Measurements from ENCODE around the gene BTNL9.
"Not testable (repeated sequence)": the region's sequence is repeated elsewhere in the genome, so short reads cannot be mapped to it uniquely, and the experiment has no call there.

The BTNL9 gene

GRCh38 chr5:181039931-181040630 lies at the start of gene BTNL9:
Gene BTNL9 (plus strand): TSS chr5:181040266. CDS start chr5:181045490, 5,224 bp downstream.
- intact Hi-C loops (cut with DNase I; ENCODE audit: low total_unique reads), result no loop called here
- H3K4me3 ChIP-seq, result peak within 1 kb of the TSS in 1 of 2 donors; percentile 10
- no peaks in the 10 kb centered on the region for H3K9me3 ChIP-seq
- peaks cover 0 to 32% of the 10 kb centered on the region in 2 donors for H3K27me3 ChIP-seq
- DNase-seq, result no peak
- no peaks in the 10 kb centered on the region for H3K4me1 ChIP-seq
- H3K27ac ChIP-seq, result no peak within 1 kb of the TSS
- no peaks in the 10 kb centered on the region for H3K36me3 ChIP-seq
- TF ChIP-seq CTCF (IDR thresholded peaks at IDR 0.05), result no peak

GRCh38 chr5:180990882-180991242 lies 49.2 kb upstream of the BTNL9 start:
- DNase-seq, result no peak
- no peak overlapping the region for H3K4me3 ChIP-seq
- intact Hi-C loops (cut with DNase I; ENCODE audit: low total_unique reads), result no loop called here
- no peaks in the 10 kb centered on the region for H3K9me3 ChIP-seq
- H3K27me3 ChIP-seq, result no peaks in the 10 kb centered on the region
- no peak overlapping the region for H3K27ac ChIP-seq
- no peak for TF ChIP-seq CTCF (IDR thresholded peaks at IDR 0.05)
- H3K4me1 ChIP-seq, result no peaks in the 10 kb centered on the region
- no peaks in the 10 kb centered on the region for H3K36me3 ChIP-seq

GRCh38 chr5:181001947-181002346 lies 38.1 kb upstream of the BTNL9 start:
- no peak for TF ChIP-seq CTCF (IDR thresholded peaks at IDR 0.05)
- Histone ChIP-seq H3K27me3 (no peaks in the 10 kb centered on the region), H3K27ac (no peak overlapping the region), H3K4me3 (no peak overlapping the region), H3K4me1 (no peaks in the 10 kb centered on the region), H3K36me3 (no peaks in the 10 kb centered on the region), H3K9me3 (no peaks in the 10 kb centered on the region)
- DNase-seq, result no peak
- intact Hi-C loops (cut with DNase I; ENCODE audit: low total_unique reads), result no loop called here

- DNase-seq, result no peak
- H3K4me3 ChIP-seq, result no peak overlapping the region
- H3K4me1 ChIP-seq, result no peaks in the 10 kb centered on the region
- no peaks in the 10 kb centered on the region for H3K27me3 ChIP-seq
- no peaks in the 10 kb centered on the region for H3K9me3 ChIP-seq
- no peak for TF ChIP-seq CTCF (IDR thresholded peaks at IDR 0.05)
- no peaks in the 10 kb centered on the region for H3K36me3 ChIP-seq
- intact Hi-C loops (cut with DNase I; ENCODE audit: low total_unique reads), result loop anchor here (2.0 kb wide), 1 partner anchor 59 kb away; no protein-coding TSS in a partner anchor
- no peak overlapping the region for H3K27ac ChIP-seq
These were observed 34.3 kb upstream of the BTNL9 start for GRCh38 chr5:181005791-181006190.

GRCh38 chr5:181008136-181008535 lies 31.9 kb upstream of the BTNL9 start:
- H3K27me3 ChIP-seq, result no peaks in the 10 kb centered on the region
- no peak overlapping the region for H3K27ac ChIP-seq
- H3K36me3 ChIP-seq, result no peaks in the 10 kb centered on the region
- TF ChIP-seq CTCF (IDR thresholded peaks at IDR 0.05), result no peak
- no peaks in the 10 kb centered on the region for H3K9me3 ChIP-seq
- H3K4me3 ChIP-seq, result no peak overlapping the region
- no peak for DNase-seq
- intact Hi-C loops (cut with DNase I; ENCODE audit: low total_unique reads), result no loop called here
- no peaks in the 10 kb centered on the region for H3K4me1 ChIP-seq

GRCh38 chr5:181010018-181010417 lies 30.0 kb upstream of the BTNL9 start:
- intact Hi-C loops (cut with DNase I; ENCODE audit: low total_unique reads); H3K9me3 ChIP-seq; H3K27me3 ChIP-seq; H3K27ac ChIP-seq; H3K4me1 ChIP-seq; H3K36me3 ChIP-seq; DNase-seq; H3K4me3 ChIP-seq: not testable (repeated sequence)

- H3K27me3 ChIP-seq; intact Hi-C loops (cut with DNase I; ENCODE audit: low total_unique reads); DNase-seq; H3K4me1 ChIP-seq; H3K27ac ChIP-seq; H3K9me3 ChIP-seq; H3K4me3 ChIP-seq; H3K36me3 ChIP-seq: not testable (repeated sequence)
These were observed 25.4 kb upstream of the BTNL9 start for GRCh38 chr5:181014654-181015053.

GRCh38 chr5:181017448-181017847 lies 22.6 kb upstream of the BTNL9 start:
- DNase-seq; H3K27ac ChIP-seq; H3K9me3 ChIP-seq; H3K27me3 ChIP-seq; H3K36me3 ChIP-seq; intact Hi-C loops (cut with DNase I; ENCODE audit: low total_unique reads); H3K4me3 ChIP-seq; H3K4me1 ChIP-seq: not testable (repeated sequence)
